PFSK-1 (cell line): Measurements from ENCODE around the gene ARL14EPL.

Experiments
- POLR2AphosphoS5 ChIP-seq: IDR thresholded peaks from 2 replicates; pipeline ENCODE4 v1.6.1; 2012; ENCODE audit warnings: low read depth, mild to moderate bottlenecking, control low read depth, low read length, moderate library complexity
- REST ChIP-seq, 2 experiments: IDR thresholded peaks; 2 replicates each; pipeline versions ENCODE4 v1.6.1 to v1.8.0; 2011 to 2012; ENCODE audit warnings: low read depth in 2 of 2, low read length in 2 of 2, control low read depth in 1 of 2, inconsistent platforms in 1 of 2, mild to moderate bottlenecking in 1 of 2, moderate library complexity in 1 of 2; ENCODE audit not compliant: insufficient read depth in 1 of 2

GRCh38 chr5:116045821-116046220 is 13.5 kb downstream of the ARL14EPL start:
- TF ChIP-seq POLR2AphosphoS5 = no peak
- TF ChIP-seq REST (IDR thresholded peaks at IDR 0.05; ENCODE audit: insufficient read depth in 1 of 2, low read depth in 2 of 2, low read length in 2 of 2) = no peak
